Caco-2 (cell line): ENCODE data around the gene SPATA31C1. TPM values are rescaled to one million over a fixed set of nuclear protein-coding genes. Genes with fewer than 3 reads are reported as not detected.
A peak's percentile ranks its signal among the peaks of the same experiment; 100 is the strongest.

Experiments used
- BruUV-seq: library from RNA; stranded (reverse); fragments of 400-500 nt; replicated peaks from 2 replicates; lab custom pipeline; 2021; lab: Mats Ljungman, UMichigan
- CTCF ChIA-PET: fragments of 300-600 bp; sonication (Branson Sonifier 250); formaldehyde crosslinking; loops from one replicate; lab custom pipeline; 2022; ENCODE audit warnings: antibody characterized with exemption; lab: Charles Lee
- POLR2A ChIA-PET: fragments of 300-600 bp; sonication (Branson Sonifier 250); formaldehyde crosslinking; loops from one replicate; lab custom pipeline; 2022; ENCODE audit warnings: antibody characterized with exemption; lab: Charles Lee
- DNase-seq, 2 experiments: peaks; one replicate each; pipeline versions ENCODE4 v3.0.0 to v3.0.0-alpha.2; 2020 to 2022
- H3K27me3 ChIP-seq: replicated peaks from 2 replicates; pipeline ENCODE4 v1.6.0; 2011; ENCODE audit warnings: low read length; ENCODE audit not compliant: control insufficient read depth, insufficient read depth
- H3K36me3 ChIP-seq: 2 replicates; pipeline ENCODE4 v1.5.1; 2011; ENCODE audit warnings: low read length; ENCODE audit not compliant: control insufficient read depth, insufficient read depth
- H3K4me1 ChIP-seq: fragments of 250-450 bp; sonication (Bioruptor Pico); 2 replicates; pipeline ENCODE4 v1.5.1; 2020; ENCODE audit warnings: mild to moderate bottlenecking
- H3K4me3 ChIP-seq: 2 replicates; pipeline ENCODE4 v1.5.1; 2011; ENCODE audit warnings: low read depth, mild to moderate bottlenecking, control low read depth, low read length
- H3K9me3 ChIP-seq: fragments of 250-450 bp; sonication (Bioruptor Pico); 2 replicates; pipeline ENCODE4 v1.5.1; 2020; ENCODE audit warnings: mild to moderate bottlenecking, moderate library complexity
- H3K27ac Mint-ChIP-seq: one replicate; pipeline ENCODE4 v1.8.0; 2022; ENCODE audit warnings: mixed read lengths; ENCODE audit not compliant: unreplicated experiment
- H3K27me3 Mint-ChIP-seq: one replicate; pipeline ENCODE4 v1.8.0; 2022; ENCODE audit warnings: mixed read lengths; ENCODE audit not compliant: insufficient read depth, unreplicated experiment
- H3K36me3 Mint-ChIP-seq: one replicate; pipeline ENCODE4 v1.8.0; 2022; ENCODE audit warnings: mild to moderate bottlenecking, mixed read lengths; ENCODE audit not compliant: insufficient read depth, unreplicated experiment
- H3K4me1 Mint-ChIP-seq: one replicate; pipeline ENCODE4 v1.8.0; 2022; ENCODE audit warnings: low read depth, mixed read lengths; ENCODE audit not compliant: unreplicated experiment
- H3K4me3 Mint-ChIP-seq: one replicate; pipeline ENCODE4 v1.8.0; 2022; ENCODE audit warnings: mild to moderate bottlenecking, moderate library complexity, mixed read lengths; ENCODE audit not compliant: unreplicated experiment
- H3K9me3 Mint-ChIP-seq: one replicate; pipeline ENCODE4 v1.8.0; 2022; ENCODE audit warnings: mixed read lengths; ENCODE audit not compliant: unreplicated experiment
- CTCF ChIP-seq, 2 experiments: fragments of 200-600 bp in 1 of 2; IDR thresholded peaks; 1 replicate in 1 of 2; 2 replicates in 1 of 2; pipeline versions ENCODE4 v1.5.1 to v1.8.0; 2011 to 2022; ENCODE audit warnings: antibody characterized with exemption in 1 of 2, control low read depth in 1 of 2, inconsistent platforms in 1 of 2, low read depth in 1 of 2, low read length in 1 of 2, mild to moderate bottlenecking in 1 of 2, moderate library complexity in 1 of 2; ENCODE audit not compliant: insufficient read depth in 1 of 2, severe bottlenecking in 1 of 2, unreplicated experiment in 1 of 2
- intact Hi-C: fragments of 100-400 bp; cut with micrococcal nuclease; formaldehyde crosslinking; loops from one replicate; pipeline ENCODE4 v1.10.0; 2022; ENCODE audit not compliant: unreplicated experiment
- total RNA-seq: library from RNA; stranded (reverse); gene quantifications from 2 replicates; pipeline ENCODE4 v1.2.3, GENCODE V29; 2022

The SPATA31C1 gene
- total RNA-seq, 1 experiment from 2014 or later: not detected

GRCh38 chr9:87958591-87958990 is 40.8 kb downstream of the SPATA31C1 start:
- POLR2A ChIA-PET: no interaction called here

GRCh38 chr9:87959916-87960581 is 42.3 kb downstream of the SPATA31C1 start:
- Mint-ChIP-seq H3K4me3 (no peak overlapping the region), H3K27me3 (no peaks in the 10 kb centered on the region), H3K9me3 (peaks cover 7% of the 10 kb centered on the region), H3K4me1 (no peaks in the 10 kb centered on the region), H3K36me3 (peaks cover 11% of the 10 kb centered on the region), H3K27ac (peak overlapping the region; percentile 69)
- no peak for TF ChIP-seq CTCF (IDR thresholded peaks at IDR 0.05; ENCODE audit: insufficient read depth in 1 of 2, low read depth in 1 of 2, low read length in 1 of 2, severe bottlenecking in 1 of 2, unreplicated experiment in 1 of 2)
- CTCF ChIA-PET: interaction anchor here (1.3 kb wide), 1 partner anchor 14 kb away, joined by 3 read pairs; the partner anchor contains the start of gene CDK20
- Histone ChIP-seq H3K4me3 (no peak overlapping the region), H3K9me3 (peaks cover 12% of the 10 kb centered on the region), H3K27me3 (no peaks in the 10 kb centered on the region), H3K36me3 (no peaks in the 10 kb centered on the region), H3K4me1 (peaks cover 11% of the 10 kb centered on the region)
- POLR2A ChIA-PET: no interaction called here
- intact Hi-C loops: no loop called here
- BruUV-seq: no TSS peak
- peak; percentile 51 to 76 for DNase-seq

More at GRCh38 chr9:87958591-87958990, 40.8 kb downstream of the SPATA31C1 start:
- no peak for TF ChIP-seq CTCF (IDR thresholded peaks at IDR 0.05; ENCODE audit: insufficient read depth in 1 of 2, low read depth in 1 of 2, low read length in 1 of 2, severe bottlenecking in 1 of 2, unreplicated experiment in 1 of 2)
- DNase-seq: no peak
- CTCF ChIA-PET: no interaction called here
- Mint-ChIP-seq H3K36me3 (peaks cover 11% of the 10 kb centered on the region), H3K4me3 (no peak overlapping the region), H3K27me3 (no peaks in the 10 kb centered on the region), H3K27ac (no peak overlapping the region), H3K9me3 (peaks cover 7% of the 10 kb centered on the region), H3K4me1 (no peaks in the 10 kb centered on the region)
- Histone ChIP-seq H3K4me1 (peaks cover 11% of the 10 kb centered on the region), H3K36me3 (no peaks in the 10 kb centered on the region), H3K9me3 (peaks cover 12% of the 10 kb centered on the region), H3K4me3 (no peak overlapping the region), H3K27me3 (no peaks in the 10 kb centered on the region)
- no TSS peak for BruUV-seq
- intact Hi-C loops: no loop called here

- peaks cover 11% of the 10 kb centered on the region for H3K4me1 ChIP-seq
- DNase-seq: no peak
- no peak for TF ChIP-seq CTCF (IDR thresholded peaks at IDR 0.05; ENCODE audit: insufficient read depth in 1 of 2, low read depth in 1 of 2, low read length in 1 of 2, severe bottlenecking in 1 of 2, unreplicated experiment in 1 of 2)
- peaks cover 7% of the 10 kb centered on the region for H3K9me3 ChIP-seq
- H3K4me3 Mint-ChIP-seq: no peak overlapping the region
- CTCF ChIA-PET: no interaction called here
- intact Hi-C loops: no loop called here
- no peak overlapping the region for H3K27ac Mint-ChIP-seq
- no peaks in the 10 kb centered on the region for H3K4me1 Mint-ChIP-seq
- no peaks in the 10 kb centered on the region for H3K36me3 ChIP-seq
- H3K27me3 Mint-ChIP-seq: no peaks in the 10 kb centered on the region
- no TSS peak for BruUV-seq
- H3K9me3 Mint-ChIP-seq: no peaks in the 10 kb centered on the region
- H3K27me3 ChIP-seq: no peaks in the 10 kb centered on the region
- H3K36me3 Mint-ChIP-seq: peaks cover 11% of the 10 kb centered on the region
- POLR2A ChIA-PET: no interaction called here
- no peak overlapping the region for H3K4me3 ChIP-seq
Observed at GRCh38 chr9:87963770-87964169, 46.0 kb downstream of the SPATA31C1 start.
